ENCODE measurements around the gene CNTNAP4.

CNTNAP4 gene

DNA sequence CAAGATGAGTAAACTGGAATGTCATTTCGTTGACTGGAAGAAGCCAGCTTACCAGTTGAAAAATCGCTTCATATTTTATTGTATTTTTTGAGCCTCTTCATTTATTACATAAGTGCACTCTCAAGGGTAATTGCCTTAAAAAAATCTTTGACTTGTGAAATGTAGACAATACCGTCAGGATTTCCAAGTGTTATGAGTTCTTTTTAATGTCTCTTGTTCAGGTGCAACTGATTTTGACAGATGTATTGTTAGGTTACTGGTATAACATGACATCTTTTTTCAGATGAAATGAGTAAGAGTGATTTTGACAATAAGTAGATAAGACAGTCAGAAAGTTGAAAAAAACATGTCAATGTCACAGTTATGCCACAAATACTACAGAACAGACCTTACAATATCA lies 169.1 kb downstream of the CNTNAP4 start:
- no peaks in the 10 kb centered on the region for H3K9me3 ChIP-seq
- H3K27me3 ChIP-seq, result no peaks in the 10 kb centered on the region; the same call in 1 of the 2 replicates
- H3K36me3 ChIP-seq, result no peaks in the 10 kb centered on the region
- no peak overlapping the region for H3K4me3 ChIP-seq (ENCODE audit: low read depth, low read length)
- no peaks in the 10 kb centered on the region for H3K4me1 ChIP-seq
- DNase-seq, result no peak
- TF ChIP-seq, protein P1, sequence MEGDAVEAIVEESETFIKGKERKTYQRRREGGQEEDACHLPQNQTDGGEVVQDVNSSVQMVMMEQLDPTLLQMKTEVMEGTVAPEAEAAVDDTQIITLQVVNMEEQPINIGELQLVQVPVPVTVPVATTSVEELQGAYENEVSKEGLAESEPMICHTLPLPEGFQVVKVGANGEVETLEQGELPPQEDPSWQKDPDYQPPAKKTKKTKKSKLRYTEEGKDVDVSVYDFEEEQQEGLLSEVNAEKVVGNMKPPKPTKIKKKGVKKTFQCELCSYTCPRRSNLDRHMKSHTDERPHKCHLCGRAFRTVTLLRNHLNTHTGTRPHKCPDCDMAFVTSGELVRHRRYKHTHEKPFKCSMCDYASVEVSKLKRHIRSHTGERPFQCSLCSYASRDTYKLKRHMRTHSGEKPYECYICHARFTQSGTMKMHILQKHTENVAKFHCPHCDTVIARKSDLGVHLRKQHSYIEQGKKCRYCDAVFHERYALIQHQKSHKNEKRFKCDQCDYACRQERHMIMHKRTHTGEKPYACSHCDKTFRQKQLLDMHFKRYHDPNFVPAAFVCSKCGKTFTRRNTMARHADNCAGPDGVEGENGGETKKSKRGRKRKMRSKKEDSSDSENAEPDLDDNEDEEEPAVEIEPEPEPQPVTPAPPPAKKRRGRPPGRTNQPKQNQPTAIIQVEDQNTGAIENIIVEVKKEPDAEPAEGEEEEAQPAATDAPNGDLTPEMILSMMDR (IDR thresholded peaks at IDR 0.05; ENCODE audit: low read depth, low read length), result no peak

DNA sequence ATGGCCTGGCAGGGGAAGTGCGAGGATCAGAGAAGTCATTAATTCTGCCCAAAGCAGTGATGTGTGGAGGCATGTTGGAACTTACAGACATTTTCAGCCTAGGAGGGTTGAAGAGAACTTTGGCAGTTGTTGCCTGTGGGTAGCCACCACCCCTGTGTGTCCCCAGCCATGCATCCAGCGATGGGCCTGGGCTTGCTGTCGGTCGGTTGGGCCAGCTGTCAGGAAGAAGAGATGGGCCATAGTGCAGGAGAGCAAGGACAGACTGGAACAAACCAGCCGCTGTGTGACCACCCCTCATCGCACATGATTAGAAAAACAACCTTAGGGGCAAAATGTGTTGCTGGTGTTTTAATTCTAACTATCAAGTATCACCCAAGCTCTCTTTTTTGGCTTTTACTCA lies 173.7 kb downstream of the CNTNAP4 start:
- Histone ChIP-seq H3K4me3 (ENCODE audit: low read depth, low read length) (no peak overlapping the region), H3K27me3 (no peaks in the 10 kb centered on the region; the same call in 1 of the 2 replicates), H3K9me3 (no peaks in the 10 kb centered on the region), H3K36me3 (no peaks in the 10 kb centered on the region), H3K4me1 (no peaks in the 10 kb centered on the region; the same call in 1 of the 2 replicates)
- DNase-seq, result no peak
- TF ChIP-seq, protein P1 (IDR thresholded peaks at IDR 0.05; ENCODE audit: low read depth, low read length), result no peak

DNA sequence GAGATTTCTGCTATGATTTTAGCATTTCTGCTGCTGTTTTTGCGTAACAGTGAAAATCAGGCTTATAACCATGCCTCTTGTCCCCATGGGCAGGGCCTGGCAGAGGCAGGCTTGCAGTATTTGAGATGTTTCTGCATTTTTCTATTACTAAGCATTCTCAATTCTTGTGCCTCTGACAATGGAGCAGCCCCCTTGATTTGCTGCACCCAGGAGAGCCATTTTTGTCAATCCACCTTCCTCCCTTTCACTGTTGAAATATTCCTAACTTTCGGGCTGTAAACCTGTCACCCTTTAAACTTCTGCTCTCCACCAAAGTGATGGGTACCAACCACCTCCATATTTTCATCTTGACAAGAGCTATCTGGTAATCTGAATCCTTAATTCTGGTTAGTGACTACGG lies 178.1 kb downstream of the CNTNAP4 start:
- no peak for DNase-seq
- H3K4me1 ChIP-seq, result no peaks in the 10 kb centered on the region; the same call in 1 of the 2 replicates
- H3K4me3 ChIP-seq (ENCODE audit: low read depth, low read length), result no peak overlapping the region
- TF ChIP-seq, protein P1 (IDR thresholded peaks at IDR 0.05; ENCODE audit: low read depth, low read length), result no peak
- H3K36me3 ChIP-seq, result no peaks in the 10 kb centered on the region
- no peaks in the 10 kb centered on the region for H3K27me3 ChIP-seq
- H3K9me3 ChIP-seq, result no peaks in the 10 kb centered on the region

DNA sequence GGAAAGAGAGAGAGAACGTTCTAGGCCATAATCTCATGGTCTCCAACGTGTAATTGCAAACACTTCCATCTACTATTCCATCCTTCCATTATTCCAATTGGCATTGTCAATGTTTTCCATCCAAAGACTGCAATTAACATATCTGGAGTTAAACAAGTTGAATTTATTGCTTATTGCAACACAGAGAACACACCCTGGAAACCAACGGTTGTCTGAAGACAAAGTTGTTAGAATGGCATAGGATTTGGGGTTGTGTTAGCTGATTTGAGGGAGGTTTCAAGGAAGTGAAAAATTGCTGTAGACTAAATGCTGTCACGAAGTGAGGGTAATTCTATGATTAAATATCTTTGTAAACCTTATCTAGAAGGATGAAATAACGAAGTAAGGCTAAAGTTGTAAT lies 178.8 kb downstream of the CNTNAP4 start:
- DNase-seq, result no peak
- Histone ChIP-seq H3K4me1 (no peaks in the 10 kb centered on the region; the same call in none of the 2 replicates), H3K4me3 (ENCODE audit: low read depth, low read length) (no peak overlapping the region), H3K36me3 (no peaks in the 10 kb centered on the region), H3K27me3 (no peaks in the 10 kb centered on the region), H3K9me3 (no peaks in the 10 kb centered on the region)
- TF ChIP-seq, protein P1 (IDR thresholded peaks at IDR 0.05; ENCODE audit: low read depth, low read length), result no peak

DNA sequence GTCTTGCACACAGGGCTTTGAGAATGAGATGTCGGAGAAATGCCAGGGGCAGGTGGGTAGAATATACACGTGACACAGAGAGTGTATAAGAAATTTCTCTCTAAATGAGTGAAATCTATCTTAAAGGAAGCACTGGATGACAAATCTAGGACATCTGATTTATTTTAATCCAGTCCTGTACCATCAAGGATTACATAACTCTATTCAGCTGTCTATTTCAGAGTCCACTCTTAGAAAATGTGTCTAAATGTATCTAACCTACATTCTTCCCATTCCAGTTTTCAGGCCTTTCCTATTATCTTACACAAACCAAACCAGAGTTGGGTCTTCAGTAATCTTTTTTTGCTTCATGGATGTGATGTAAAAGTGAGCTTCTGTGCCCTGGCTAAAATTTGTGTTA lies 181.9 kb downstream of the CNTNAP4 start:
- TF ChIP-seq, protein P1 (IDR thresholded peaks at IDR 0.05; ENCODE audit: low read depth, low read length), result no peak
- Histone ChIP-seq H3K9me3 (no peaks in the 10 kb centered on the region), H3K36me3 (no peaks in the 10 kb centered on the region), H3K27me3 (no peaks in the 10 kb centered on the region), H3K4me1 (no peaks in the 10 kb centered on the region; the same call in 1 of the 2 replicates), H3K4me3 (ENCODE audit: low read depth, low read length) (no peak overlapping the region)
- DNase-seq, result no peak

DNA sequence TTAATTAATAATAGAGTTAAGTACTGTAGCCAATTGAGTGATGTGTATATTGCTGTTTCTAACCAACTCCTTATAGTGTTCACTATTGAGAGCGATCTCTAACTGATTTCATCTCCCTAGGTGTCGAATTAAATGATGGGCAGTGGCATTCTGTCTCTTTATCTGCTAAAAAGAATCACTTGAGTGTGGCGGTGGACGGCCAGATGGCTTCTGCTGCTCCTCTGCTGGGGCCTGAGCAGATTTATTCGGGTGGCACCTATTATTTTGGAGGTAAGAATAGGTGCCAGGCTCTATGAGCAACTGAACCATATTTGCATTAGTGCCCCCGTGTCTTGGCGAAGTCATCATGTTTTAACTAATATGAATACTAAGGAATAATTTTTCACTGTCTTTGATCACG lies 184.6 kb downstream of the CNTNAP4 start:
- DNase-seq, result no peak
- no peak overlapping the region for H3K4me3 ChIP-seq (ENCODE audit: low read depth, low read length)
- no peaks in the 10 kb centered on the region for H3K36me3 ChIP-seq
- no peaks in the 10 kb centered on the region for H3K27me3 ChIP-seq
- peaks cover 3% of the 10 kb centered on the region; the same call in 1 of the 2 replicates for H3K4me1 ChIP-seq
- TF ChIP-seq, protein P1 (IDR thresholded peaks at IDR 0.05; ENCODE audit: low read depth, low read length), result no peak
- H3K9me3 ChIP-seq, result no peaks in the 10 kb centered on the region
